ENCODE measurements around the gene ANKRD45.
"Not testable (repeated sequence)": the region's sequence is repeated elsewhere in the genome, so short reads cannot be mapped to it uniquely, and the experiment has no call there.

The ANKRD45 gene

GRCh38 chr1:173646656-173647055 is 23.0 kb downstream of the ANKRD45 start:
- DNase-seq (ENCODE audit: low read depth in 2 of 3, low spot score in 2 of 3): no peak

- not testable (repeated sequence) for DNase-seq (ENCODE audit: low read depth in 2 of 3, low spot score in 2 of 3)
These were observed 27.1 kb downstream of the ANKRD45 start for GRCh38 chr1:173642450-173643139.

GRCh38 chr1:173639102-173639501 is 30.5 kb downstream of the ANKRD45 start:
- DNase-seq (ENCODE audit: low read depth in 2 of 3, low spot score in 2 of 3): no peak

- no peak for DNase-seq (ENCODE audit: low read depth in 2 of 3, low spot score in 2 of 3)
These were observed 31.3 kb downstream of the ANKRD45 start for GRCh38 chr1:173638043-173639021.

- not testable (repeated sequence) for DNase-seq (ENCODE audit: low read depth in 2 of 3, low spot score in 2 of 3)
These were observed 32.2 kb downstream of the ANKRD45 start for GRCh38 chr1:173637236-173638042.

- DNase-seq (ENCODE audit: low read depth in 2 of 3, low spot score in 2 of 3): no peak
These were observed 34.5 kb downstream of the ANKRD45 start, which contains the start of gene TEX50 for GRCh38 chr1:173635116-173635515. Gene TEX50 (plus strand): TSS chr1:173635338. CDS start chr1:173635522, 184 bp downstream.

GRCh38 chr1:173628888-173629287 is 40.8 kb downstream of the ANKRD45 start:
- no peak for DNase-seq (ENCODE audit: low read depth in 2 of 3, low spot score in 2 of 3)

- no peak for DNase-seq (ENCODE audit: low read depth in 2 of 3, low spot score in 2 of 3)
These were observed 42.4 kb downstream of the ANKRD45 start for GRCh38 chr1:173627269-173627668.

- no peak for DNase-seq (ENCODE audit: low read depth in 2 of 3, low spot score in 2 of 3)
These were observed 52.8 kb downstream of the ANKRD45 start for GRCh38 chr1:173616859-173617258.

- DNase-seq (ENCODE audit: low read depth in 2 of 3, low spot score in 2 of 3): not testable (repeated sequence)
These were observed 56.6 kb downstream of the ANKRD45 start for GRCh38 chr1:173613086-173613485.

GRCh38 chr1:173608503-173609216 is 61.0 kb downstream of the ANKRD45 start:
- no peak for DNase-seq (ENCODE audit: low read depth in 2 of 3, low spot score in 2 of 3)

- DNase-seq (ENCODE audit: low read depth in 2 of 3, low spot score in 2 of 3): no peak
These were observed 66.5 kb downstream of the ANKRD45 start, which contains the start of gene SLC9C2 for GRCh38 chr1:173603056-173603591. Gene SLC9C2 (minus strand): TSS chr1:173603072. CDS start chr1:173601776, 1,296 bp downstream.

- DNase-seq (ENCODE audit: low read depth in 2 of 3, low spot score in 2 of 3): no peak
These were observed 68.1 kb downstream of the ANKRD45 start for GRCh38 chr1:173601588-173601987.

- DNase-seq (ENCODE audit: low read depth in 2 of 3, low spot score in 2 of 3): no peak
These were observed 73.4 kb downstream of the ANKRD45 start for GRCh38 chr1:173596097-173596825.

GRCh38 chr1:173591138-173591537 is 78.5 kb downstream of the ANKRD45 start:
- not testable (repeated sequence) for DNase-seq (ENCODE audit: low read depth in 2 of 3, low spot score in 2 of 3)

- DNase-seq (ENCODE audit: low read depth in 2 of 3, low spot score in 2 of 3): no peak
These were observed 79.1 kb downstream of the ANKRD45 start for GRCh38 chr1:173590557-173590956.

- no peak for DNase-seq (ENCODE audit: low read depth in 2 of 3, low spot score in 2 of 3)
These were observed 88.1 kb downstream of the ANKRD45 start for GRCh38 chr1:173581383-173582079.

GRCh38 chr1:173580658-173581057 is 89.0 kb downstream of the ANKRD45 start:
- DNase-seq (ENCODE audit: low read depth in 2 of 3, low spot score in 2 of 3): no peak

- DNase-seq (ENCODE audit: low read depth in 2 of 3, low spot score in 2 of 3): no peak
These were observed 89.6 kb downstream of the ANKRD45 start for GRCh38 chr1:173580071-173580470.

Data from activated CD8-positive, alpha-beta memory T cell treated with anti-CD3 and anti-CD28 coated beads for 48 hours (primary cell).